ENCODE data around the gene TARS3.
A peak's percentile ranks its signal among the peaks of the same experiment; 100 is the strongest.

- TF ChIP-seq CTCF (IDR thresholded peaks at IDR 0.05) (no peak), TCF7L2 (IDR thresholded peaks at IDR 0.05; ENCODE audit: low read depth, low read length) (0 out of 2 replicates have a peak, but pooled peaks have one; percentile 4), POLR2AphosphoS5 (IDR thresholded peaks at IDR 0.05; ENCODE audit: low read depth, low read length) (no peak), REST (IDR thresholded peaks at IDR 0.05; ENCODE audit: insufficient read depth in 1 of 2, low read depth in 2 of 2, low read length in 1 of 2) (no peak), SIN3A (IDR thresholded peaks at IDR 0.05; ENCODE audit: borderline replicate concordance, insufficient read depth, low read depth, low read length) (no peak)
Observed at GRCh38 chr15:101652786-101653430, 71.4 kb downstream of the TARS3 start.

All from Panc1 (cell line).